Nephron progenitor cell (in vitro differentiated cells): ENCODE data around the gene PI16.

Experiments
- DNase-seq: peaks from one replicate; pipeline ENCODE4 v3.0.0; 2021
- H3K27ac Mint-ChIP-seq: 2 replicates; pipeline ENCODE4 v1.8.0; 2021; ENCODE audit warnings: mild to moderate bottlenecking, moderate library complexity, mixed read lengths
- H3K27me3 Mint-ChIP-seq: 2 replicates; pipeline ENCODE4 v1.8.0; 2021; ENCODE audit warnings: mild to moderate bottlenecking, low read depth, mixed read lengths; ENCODE audit not compliant: poor library complexity
- H3K36me3 Mint-ChIP-seq: 2 replicates; pipeline ENCODE4 v1.8.0; 2021; ENCODE audit warnings: low read depth, mixed read lengths
- H3K4me1 Mint-ChIP-seq: 2 replicates; pipeline ENCODE4 v1.8.0; 2021; ENCODE audit warnings: mixed read lengths
- H3K4me3 Mint-ChIP-seq: 2 replicates; pipeline ENCODE4 v1.8.0; 2021; ENCODE audit warnings: mild to moderate bottlenecking, moderate library complexity, mixed read lengths
- H3K9me3 Mint-ChIP-seq: 2 replicates; pipeline ENCODE4 v1.8.0; 2021; ENCODE audit warnings: mild to moderate bottlenecking, moderate library complexity, mixed read lengths
- CTCF ChIP-seq: fragments of 200-600 bp; sonication (generic); IDR thresholded peaks from 2 replicates; pipeline ENCODE4 v1.5.0; 2021; ENCODE audit warnings: antibody characterized with exemption

Gene PI16

GRCh38 chr6:36956446-36956820 is 1.9 kb downstream of the PI16 start:
- H3K4me3 Mint-ChIP-seq, result no peak overlapping the region
- no peak for DNase-seq
- TF ChIP-seq CTCF, result no peak
- no peaks in the 10 kb centered on the region for H3K36me3 Mint-ChIP-seq
- H3K27me3 Mint-ChIP-seq, result peaks cover 17% of the 10 kb centered on the region
- peaks cover 11% of the 10 kb centered on the region for H3K4me1 Mint-ChIP-seq
- no peak overlapping the region for H3K27ac Mint-ChIP-seq
- H3K9me3 Mint-ChIP-seq, result no peaks in the 10 kb centered on the region

- no peak for DNase-seq
- H3K4me1 Mint-ChIP-seq, result peaks cover 18% of the 10 kb centered on the region
- H3K27ac Mint-ChIP-seq, result no peak overlapping the region
- TF ChIP-seq CTCF, result no peak
- H3K4me3 Mint-ChIP-seq, result no peak overlapping the region
- H3K27me3 Mint-ChIP-seq, result peaks cover 16% of the 10 kb centered on the region
- no peaks in the 10 kb centered on the region for H3K9me3 Mint-ChIP-seq
- H3K36me3 Mint-ChIP-seq, result no peaks in the 10 kb centered on the region
Measured at GRCh38 chr6:36957773-36958271, 3.3 kb downstream of the PI16 start.

- no peaks in the 10 kb centered on the region for H3K9me3 Mint-ChIP-seq
Measured at GRCh38 chr6:36958775-36959554, 4.4 kb downstream of the PI16 start.

GRCh38 chr6:36959555-36960250 is 5.2 kb downstream of the PI16 start:
- Mint-ChIP-seq H3K9me3 (no peaks in the 10 kb centered on the region), H3K27me3 (peaks cover 6% of the 10 kb centered on the region), H3K4me3 (no peak overlapping the region), H3K36me3 (no peaks in the 10 kb centered on the region), H3K4me1 (peaks cover 29% of the 10 kb centered on the region), H3K27ac (no peak overlapping the region)
- no peak for DNase-seq
- TF ChIP-seq CTCF, result no peak

More at GRCh38 chr6:36958775-36959554, 4.4 kb downstream of the PI16 start:
- Mint-ChIP-seq H3K27me3 (peaks cover 11% of the 10 kb centered on the region), H3K36me3 (no peaks in the 10 kb centered on the region), H3K4me1 (peaks cover 26% of the 10 kb centered on the region), H3K27ac (no peak overlapping the region), H3K4me3 (no peak overlapping the region)
- DNase-seq, result no peak
- TF ChIP-seq CTCF, result no peak

- Mint-ChIP-seq H3K9me3 (no peaks in the 10 kb centered on the region), H3K4me3 (no peak overlapping the region), H3K36me3 (peaks cover 9% of the 10 kb centered on the region), H3K4me1 (peaks cover 27% of the 10 kb centered on the region), H3K27me3 (peaks cover 6% of the 10 kb centered on the region), H3K27ac (peak overlapping the region; percentile 45)
- no peak for DNase-seq
- TF ChIP-seq CTCF, result no peak
Measured at GRCh38 chr6:36961441-36962435, 7.2 kb downstream of the PI16 start.
